Trophoblast cell (in vitro differentiated cells and primary cell): Measurements from ENCODE around the gene CCDC88B.
A peak's percentile ranks its signal among the peaks of the same experiment; 100 is the strongest.

Source experiments
- DNase-seq, 2 donors: peaks; one replicate each; pipeline ENCODE4 v3.0.0-alpha.2; 2016
- H2AFZ ChIP-seq: 2 replicates; pipeline ENCODE4 v1.6.1; 2013; ENCODE audit warnings: low read length, moderate library complexity, mild to moderate bottlenecking; ENCODE audit not compliant: insufficient read depth, poor library complexity
- H2AK5ac ChIP-seq: 2 replicates; pipeline ENCODE4 v1.6.1; 2013; ENCODE audit warnings: mild to moderate bottlenecking, low read length
- H2BK120ac ChIP-seq: 2 replicates; pipeline ENCODE4 v1.6.1; 2013; ENCODE audit warnings: low read length, mild to moderate bottlenecking, moderate library complexity; ENCODE audit not compliant: insufficient read depth, poor library complexity
- H2BK12ac ChIP-seq: 2 replicates; pipeline ENCODE4 v1.6.1; 2013; ENCODE audit warnings: mild to moderate bottlenecking, low read length, moderate library complexity
- H2BK5ac ChIP-seq: 2 replicates; pipeline ENCODE4 v1.6.1; 2013; ENCODE audit warnings: low read length, low read depth, moderate library complexity, mild to moderate bottlenecking; ENCODE audit not compliant: poor library complexity
- H3K14ac ChIP-seq: 2 replicates; pipeline ENCODE4 v1.6.1; 2013; ENCODE audit warnings: mild to moderate bottlenecking, low read length
- H3K18ac ChIP-seq: 2 replicates; pipeline ENCODE4 v1.6.1; 2013; ENCODE audit warnings: mild to moderate bottlenecking, low read length
- H3K23ac ChIP-seq: 2 replicates; pipeline ENCODE4 v1.6.1; 2013; ENCODE audit warnings: low read length
- H3K27ac ChIP-seq: 2 replicates; pipeline ENCODE4 v1.5.1; 2013; ENCODE audit warnings: low read depth, mild to moderate bottlenecking, inconsistent platforms, low read length, moderate library complexity
- H3K27me3 ChIP-seq: 2 replicates; pipeline ENCODE4 v1.6.1; 2013; ENCODE audit warnings: inconsistent platforms, mild to moderate bottlenecking, low read length, moderate library complexity; ENCODE audit not compliant: insufficient read depth
- H3K36me3 ChIP-seq, 2 experiments: 1 replicate in 1 of 2; 2 replicates in 1 of 2; pipeline ENCODE4 v1.6.1; 2013; ENCODE audit warnings: low read length in 2 of 2, mild to moderate bottlenecking in 2 of 2, moderate library complexity in 1 of 2; ENCODE audit not compliant: insufficient read depth in 2 of 2, control insufficient read depth in 1 of 2
- H3K4ac ChIP-seq: 2 replicates; pipeline ENCODE4 v1.6.1; 2013; ENCODE audit warnings: low read depth, mild to moderate bottlenecking, low read length, moderate library complexity
- H3K4me1 ChIP-seq, 2 experiments: 1 replicate in 1 of 2; 2 replicates in 1 of 2; pipeline ENCODE4 v1.6.1; 2013; ENCODE audit warnings: low read length in 2 of 2, mild to moderate bottlenecking in 2 of 2, moderate library complexity in 1 of 2; ENCODE audit not compliant: insufficient read depth in 2 of 2, control insufficient read depth in 1 of 2
- H3K4me2 ChIP-seq: 2 replicates; pipeline ENCODE4 v1.6.1; 2013; ENCODE audit warnings: inconsistent platforms, mild to moderate bottlenecking, low read length, moderate library complexity
- H3K4me3 ChIP-seq: 2 replicates; pipeline ENCODE4 v1.5.1; 2013; ENCODE audit warnings: mild to moderate bottlenecking, low read depth, low read length, inconsistent platforms
- H3K79me1 ChIP-seq: one replicate; pipeline ENCODE4 v1.6.1; 2013; ENCODE audit warnings: low read length
- H3K79me2 ChIP-seq: 2 replicates; pipeline ENCODE4 v1.6.1; 2013; ENCODE audit warnings: low read length, mild to moderate bottlenecking; ENCODE audit not compliant: control insufficient read depth, insufficient read depth, poor library complexity
- H3K9ac ChIP-seq: 2 replicates; pipeline ENCODE4 v1.6.1; 2013; ENCODE audit warnings: mild to moderate bottlenecking, low read length
- H3K9me3 ChIP-seq: 2 replicates; pipeline ENCODE4 v1.6.1; 2013; ENCODE audit warnings: low read depth, mild to moderate bottlenecking, control low read depth, inconsistent platforms, low read length; ENCODE audit not compliant: insufficient read depth
- H4K12ac ChIP-seq: 2 replicates; pipeline ENCODE4 v1.6.1; 2013; ENCODE audit warnings: low read depth, mild to moderate bottlenecking, low read length, moderate library complexity
- H4K8ac ChIP-seq: 2 replicates; pipeline ENCODE4 v1.6.1; 2013; ENCODE audit warnings: low read depth, mild to moderate bottlenecking, low read length, moderate library complexity
- H4K91ac ChIP-seq: one replicate; pipeline ENCODE4 v1.6.1; 2013; ENCODE audit warnings: low read depth, mild to moderate bottlenecking, low read length, moderate library complexity
- WGBS: extraction: QIAGEN DNeasy Blood & Tissue Kit; methylation state at CpG from one replicate; pipeline ENCODE4 v1.1.7; 2013; ENCODE audit warnings: missing lambda C conversion rate; ENCODE audit not compliant: insufficient read length, insufficient coverage; ENCODE audit errors: extremely low coverage; 5-methylcytosine and 5-hydroxymethylcytosine counted together

CCDC88B gene

GRCh38 chr11:64347193-64347867, 7.3 kb downstream of the CCDC88B start:
- Histone ChIP-seq H2BK5ac (no peak overlapping the region), H3K79me2 (peaks cover under 1% of the 10 kb centered on the region), H3K27me3 (no peaks in the 10 kb centered on the region), H3K27ac (no peak overlapping the region), H4K12ac (no peak overlapping the region), H3K4me3 (no peak overlapping the region), H2AFZ (no peak overlapping the region), H2BK12ac (peak overlapping the region; percentile 3), H3K4ac (no peak overlapping the region), H3K4me1 (peaks cover 2 to 6% of the 10 kb centered on the region in 2 experiments), H2AK5ac (no peak overlapping the region), H3K9ac (no peak overlapping the region), H3K14ac (no peak overlapping the region), H3K18ac (no peak overlapping the region), H4K91ac (no peak overlapping the region), H3K9me3 (no peaks in the 10 kb centered on the region), H3K4me2 (no peak overlapping the region), H3K23ac (no peak overlapping the region), H3K36me3 (no peaks in the 10 kb centered on the region), H4K8ac (no peak overlapping the region), H3K79me1 (peaks cover under 1% of the 10 kb centered on the region), H2BK120ac (no peak overlapping the region)
- DNase-seq, result no peak
- WGBS, result no CpG with 5 or more reads among the region's 12 CpGs

GRCh38 chr11:64348383-64349024, 8.5 kb downstream of the CCDC88B start:
- no peak overlapping the region for H3K23ac ChIP-seq
- no peak overlapping the region for H3K14ac ChIP-seq
- H3K4me2 ChIP-seq, result no peak overlapping the region
- H4K91ac ChIP-seq, result no peak overlapping the region
- peaks cover 2 to 5% of the 10 kb centered on the region in 2 experiments for H3K4me1 ChIP-seq
- H3K79me1 ChIP-seq, result no peaks in the 10 kb centered on the region
- H3K27ac ChIP-seq, result no peak overlapping the region
- H2BK5ac ChIP-seq, result no peak overlapping the region
- H2AK5ac ChIP-seq, result no peak overlapping the region
- H4K8ac ChIP-seq, result no peak overlapping the region
- H3K9ac ChIP-seq, result no peak overlapping the region
- no peak overlapping the region for H2BK120ac ChIP-seq
- no peaks in the 10 kb centered on the region for H3K79me2 ChIP-seq
- H2AFZ ChIP-seq, result no peak overlapping the region
- no peak overlapping the region for H3K18ac ChIP-seq
- H3K9me3 ChIP-seq, result no peaks in the 10 kb centered on the region
- WGBS, result no CpG with 5 or more reads among the region's 14 CpGs
- no peaks in the 10 kb centered on the region for H3K36me3 ChIP-seq
- H4K12ac ChIP-seq, result no peak overlapping the region
- H2BK12ac ChIP-seq, result no peak overlapping the region
- DNase-seq, result no peak
- H3K4ac ChIP-seq, result no peak overlapping the region
- no peak overlapping the region for H3K4me3 ChIP-seq
- H3K27me3 ChIP-seq, result no peaks in the 10 kb centered on the region

GRCh38 chr11:64349025-64349387, 9.0 kb downstream of the CCDC88B start:
- no peak overlapping the region for H4K8ac ChIP-seq
- peaks cover 2 to 5% of the 10 kb centered on the region in 2 experiments for H3K4me1 ChIP-seq
- no peak overlapping the region for H2BK5ac ChIP-seq
- no peak overlapping the region for H3K4me3 ChIP-seq
- no peak overlapping the region for H3K9ac ChIP-seq
- no peak overlapping the region for H3K18ac ChIP-seq
- H4K12ac ChIP-seq, result no peak overlapping the region
- no peaks in the 10 kb centered on the region for H3K79me1 ChIP-seq
- H3K23ac ChIP-seq, result no peak overlapping the region
- no peaks in the 10 kb centered on the region for H3K27me3 ChIP-seq
- H2AFZ ChIP-seq, result no peak overlapping the region
- H3K79me2 ChIP-seq, result no peaks in the 10 kb centered on the region
- no peak overlapping the region for H3K4me2 ChIP-seq
- DNase-seq, result no peak
- H3K9me3 ChIP-seq, result no peaks in the 10 kb centered on the region
- H3K4ac ChIP-seq, result no peak overlapping the region
- no peaks in the 10 kb centered on the region for H3K36me3 ChIP-seq
- no peak overlapping the region for H3K27ac ChIP-seq
- H2BK120ac ChIP-seq, result no peak overlapping the region
- no peak overlapping the region for H2BK12ac ChIP-seq
- no peak overlapping the region for H3K14ac ChIP-seq
- no peak overlapping the region for H2AK5ac ChIP-seq
- no peak overlapping the region for H4K91ac ChIP-seq
- no CpG with 5 or more reads among the region's 7 CpGs for WGBS

GRCh38 chr11:64349404-64349803, 9.4 kb downstream of the CCDC88B start:
- Histone ChIP-seq H3K9ac (no peak overlapping the region), H2AFZ (no peak overlapping the region), H4K91ac (no peak overlapping the region), H2AK5ac (no peak overlapping the region), H3K23ac (no peak overlapping the region), H3K79me1 (no peaks in the 10 kb centered on the region), H3K14ac (no peak overlapping the region), H3K4me3 (no peak overlapping the region), H3K4ac (no peak overlapping the region), H3K27me3 (no peaks in the 10 kb centered on the region), H3K79me2 (no peaks in the 10 kb centered on the region), H4K8ac (no peak overlapping the region), H3K36me3 (no peaks in the 10 kb centered on the region), H3K27ac (no peak overlapping the region), H3K4me1 (peaks cover 2 to 5% of the 10 kb centered on the region in 2 experiments), H2BK120ac (no peak overlapping the region), H3K4me2 (no peak overlapping the region), H4K12ac (no peak overlapping the region), H2BK5ac (no peak overlapping the region), H3K9me3 (no peaks in the 10 kb centered on the region), H3K18ac (no peak overlapping the region), H2BK12ac (no peak overlapping the region)
- no peak for DNase-seq
- no CpG with 5 or more reads among the region's 11 CpGs for WGBS
